ENCODE measurements around the gene PFKM. TPM values are rescaled to one million over a fixed set of nuclear protein-coding genes. Genes with fewer than 3 reads are reported as not detected.

The PFKM gene
- total and polyA plus RNA-seq, 2 of the 4 experiments (the other 2 are of a cell fraction), result 56.7 to 82.6 TPM

- no CpG with 5 or more reads among the region's 1 CpG for WGBS, 2 experiments (ENCODE audit: extremely low coverage in 2 of 2, insufficient read length in 1 of 2)
- Histone ChIP-seq H2AK5ac (ENCODE audit: low read depth, low read length) (no peak overlapping the region), H3K9me3 (ENCODE audit: control insufficient read depth, insufficient read depth, low read length) (no peaks in the 10 kb centered on the region), H2BK15ac (ENCODE audit: low read depth, low read length) (no peak overlapping the region), H2AK9ac (replicated peaks; ENCODE audit: low read depth, low read length, poor library complexity) (no peak overlapping the region), H3K27me3 (ENCODE audit: control insufficient read depth, insufficient read depth, low read length) (no peaks in the 10 kb centered on the region), H3K9ac (ENCODE audit: low read depth, low read length) (no peak overlapping the region), H2BK20ac (ENCODE audit: low read depth, low read length) (no peak overlapping the region), H4K5ac (ENCODE audit: low read depth, low read length) (no peak overlapping the region), H4K20me1 (ENCODE audit: insufficient read depth, low read length) (no peaks in the 10 kb centered on the region), H3K9me1 (ENCODE audit: insufficient read depth, low read length) (no peaks in the 10 kb centered on the region), H3K18ac (ENCODE audit: low read depth, low read length) (no peak overlapping the region), H4K8ac (ENCODE audit: low read depth in 2 of 2, low read length in 2 of 2) (no peak overlapping the region), H2BK5ac (ENCODE audit: low read depth, low read length, poor library complexity, severe bottlenecking) (no peak overlapping the region), H3K4ac (ENCODE audit: low read depth, low read length) (no peak overlapping the region), H3K14ac (replicated peaks; ENCODE audit: low read depth, low read length) (no peak overlapping the region), H3K27ac (ENCODE audit: insufficient read depth, low read length) (no peak overlapping the region), H3K56ac (ENCODE audit: extremely low read depth, insufficient read depth, low read length) (no peak overlapping the region), H4K91ac (ENCODE audit: insufficient read depth, low read depth, low read length) (no peak overlapping the region), H3K36me3 (ENCODE audit: control insufficient read depth, insufficient read depth, low read length) (peaks cover 11% of the 10 kb centered on the region), H3K4me2 (ENCODE audit: low read depth, low read length) (no peak overlapping the region), H2AFZ (replicated peaks; ENCODE audit: low read length, poor library complexity) (no peak overlapping the region), H3K4me3 (ENCODE audit: insufficient read depth, low read depth, low read length) (no peak overlapping the region), H3K23ac (ENCODE audit: low read depth, low read length) (no peak overlapping the region), H3K4me1 (ENCODE audit: control insufficient read depth, insufficient read depth, low read length) (no peaks in the 10 kb centered on the region), H2BK120ac (ENCODE audit: low read depth, low read length) (no peak overlapping the region), H3K79me1 (ENCODE audit: low read depth in 1 of 2, low read length in 2 of 2) (no peaks in the 10 kb centered on the region; a peak in 1 of 4 replicates)
- CTCF ChIA-PET, result interaction anchor here (0.7 kb wide), 1 partner anchor 115 kb away, joined by 3 read pairs; no protein-coding TSS in a partner anchor
- ATAC-seq (ENCODE audit: low read depth), result no peak
- in situ Hi-C loops (cut with MboI; ENCODE audit: low sequenced_read_pairs), result no loop called here
- dilution Hi-C loops (cut with HindIII; ENCODE audit: low sequenced_read_pairs, unreplicated experiment), result no loop called here
- intact Hi-C loops (cut with micrococcal nuclease), result no loop called here
- TF ChIP-seq RFX5 (IDR thresholded peaks at IDR 0.05; ENCODE audit: low read depth, low read length), result no peak
- no peak for TF ChIP-seq BHLHE40 (IDR thresholded peaks at IDR 0.05; ENCODE audit: low read depth, low read length)
- TF ChIP-seq MAZ (IDR thresholded peaks at IDR 0.05; ENCODE audit: borderline replicate concordance, low read depth, low read length), result no peak
- TF ChIP-seq RAD21 (IDR thresholded peaks at IDR 0.05; ENCODE audit: low read length), result no peak
- no peak for TF ChIP-seq CEBPB (IDR thresholded peaks at IDR 0.05; ENCODE audit: low read depth, low read length)
- no peak for TF ChIP-seq MAFK (IDR thresholded peaks at IDR 0.05; ENCODE audit: low read depth, low read length)
- TF ChIP-seq MXI1 (IDR thresholded peaks at IDR 0.05; ENCODE audit: borderline replicate concordance, low read depth, low read length), result no peak
- TF ChIP-seq CHD1 (IDR thresholded peaks at IDR 0.05; ENCODE audit: low read depth, low read length), result no peak
- TF ChIP-seq ELK1 (IDR thresholded peaks at IDR 0.05; ENCODE audit: borderline replicate concordance, low read depth, low read length), result no peak
- TF ChIP-seq SMC3 (IDR thresholded peaks at IDR 0.05; ENCODE audit: low read depth, low read length), result no peak
- no peak for TF ChIP-seq NFE2L2 (IDR thresholded peaks at IDR 0.05; ENCODE audit: low read depth, low read length)
- TF ChIP-seq, protein P1, sequence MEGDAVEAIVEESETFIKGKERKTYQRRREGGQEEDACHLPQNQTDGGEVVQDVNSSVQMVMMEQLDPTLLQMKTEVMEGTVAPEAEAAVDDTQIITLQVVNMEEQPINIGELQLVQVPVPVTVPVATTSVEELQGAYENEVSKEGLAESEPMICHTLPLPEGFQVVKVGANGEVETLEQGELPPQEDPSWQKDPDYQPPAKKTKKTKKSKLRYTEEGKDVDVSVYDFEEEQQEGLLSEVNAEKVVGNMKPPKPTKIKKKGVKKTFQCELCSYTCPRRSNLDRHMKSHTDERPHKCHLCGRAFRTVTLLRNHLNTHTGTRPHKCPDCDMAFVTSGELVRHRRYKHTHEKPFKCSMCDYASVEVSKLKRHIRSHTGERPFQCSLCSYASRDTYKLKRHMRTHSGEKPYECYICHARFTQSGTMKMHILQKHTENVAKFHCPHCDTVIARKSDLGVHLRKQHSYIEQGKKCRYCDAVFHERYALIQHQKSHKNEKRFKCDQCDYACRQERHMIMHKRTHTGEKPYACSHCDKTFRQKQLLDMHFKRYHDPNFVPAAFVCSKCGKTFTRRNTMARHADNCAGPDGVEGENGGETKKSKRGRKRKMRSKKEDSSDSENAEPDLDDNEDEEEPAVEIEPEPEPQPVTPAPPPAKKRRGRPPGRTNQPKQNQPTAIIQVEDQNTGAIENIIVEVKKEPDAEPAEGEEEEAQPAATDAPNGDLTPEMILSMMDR (conservative IDR thresholded peaks at IDR 0.05; ENCODE audit: low read depth, low read length), result no peak
- no peak for TF ChIP-seq FOS (IDR thresholded peaks at IDR 0.05; ENCODE audit: low read depth, low read length)
- no peak for TF ChIP-seq RCOR1 (IDR thresholded peaks at IDR 0.05; ENCODE audit: insufficient replicate concordance, low read length)
- TF ChIP-seq, protein P2, sequence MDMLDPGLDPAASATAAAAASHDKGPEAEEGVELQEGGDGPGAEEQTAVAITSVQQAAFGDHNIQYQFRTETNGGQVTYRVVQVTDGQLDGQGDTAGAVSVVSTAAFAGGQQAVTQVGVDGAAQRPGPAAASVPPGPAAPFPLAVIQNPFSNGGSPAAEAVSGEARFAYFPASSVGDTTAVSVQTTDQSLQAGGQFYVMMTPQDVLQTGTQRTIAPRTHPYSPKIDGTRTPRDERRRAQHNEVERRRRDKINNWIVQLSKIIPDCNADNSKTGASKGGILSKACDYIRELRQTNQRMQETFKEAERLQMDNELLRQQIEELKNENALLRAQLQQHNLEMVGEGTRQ (IDR thresholded peaks at IDR 0.05; ENCODE audit: low read depth, low read length), result no peak
- no peak for TF ChIP-seq POLR2A (IDR thresholded peaks at IDR 0.05; ENCODE audit: low read depth, low read length)
- no TSS peak for BruUV-seq (replicated peaks)
- POLR2A ChIA-PET (ENCODE audit: unreplicated experiment), result no interaction called here
- DNase-seq, result no peak
Observed at GRCh38 chr12:48074266-48074665, 44.9 kb upstream of the PFKM start.
